AG10803 (cell line): ENCODE data around the gene SLC18A2.

Source experiments
- DNase-seq: peaks from one replicate; pipeline ENCODE4 v3.0.0; 2010; ENCODE audit warnings: low read depth
- H3K4me3 ChIP-seq: 2 replicates; pipeline ENCODE4 v1.5.1; 2011; ENCODE audit warnings: mild to moderate bottlenecking, low read length, control low read depth
- CTCF ChIP-seq: conservative IDR thresholded peaks from 2 replicates; pipeline ENCODE4 v1.5.1; 2011; ENCODE audit warnings: mild to moderate bottlenecking, low read length, control low read depth, inconsistent platforms

Gene SLC18A2

GRCh38 chr10:117240621-117241529 is at the start of gene SLC18A2:
TSS of gene SLC18A2 (plus strand) at chr10:117241114. CDS start at chr10:117241694, 580 bp downstream.
- H3K4me3 ChIP-seq: no peak within 1 kb of the TSS
- no peak for DNase-seq
- no peak for TF ChIP-seq CTCF

- H3K4me3 ChIP-seq: no peak within 1 kb of the TSS
- DNase-seq: no peak
- TF ChIP-seq CTCF: no peak
These were observed 43.7 kb upstream of the SLC18A2 start, which contains the start of gene KCNK18 for GRCh38 chr10:117197189-117197588. TSS of gene KCNK18 (plus strand) at chr10:117197489. CDS start at chr10:117197489, 0 bp downstream.

GRCh38 chr10:117198088-117198487 is 42.8 kb upstream of the SLC18A2 start:
- DNase-seq: no peak
- no peak overlapping the region for H3K4me3 ChIP-seq
- no peak for TF ChIP-seq CTCF

- H3K4me3 ChIP-seq: no peak overlapping the region
- DNase-seq: no peak
- TF ChIP-seq CTCF: no peak
These were observed 39.1 kb upstream of the SLC18A2 start for GRCh38 chr10:117201826-117202225.

GRCh38 chr10:117204316-117204715 is 36.6 kb upstream of the SLC18A2 start:
- H3K4me3 ChIP-seq: no peak overlapping the region
- DNase-seq: no peak
- no peak for TF ChIP-seq CTCF

GRCh38 chr10:117212176-117212575 is 28.7 kb upstream of the SLC18A2 start:
- DNase-seq: no peak
- no peak overlapping the region for H3K4me3 ChIP-seq
- TF ChIP-seq CTCF: no peak

GRCh38 chr10:117214401-117214800 is 26.5 kb upstream of the SLC18A2 start:
- DNase-seq: peak; percentile 6
- no peak overlapping the region for H3K4me3 ChIP-seq
- TF ChIP-seq CTCF: no peak
